Subcutaneous adipose tissue (tissue), 4 donors: ENCODE measurements around the gene KBTBD13. TPM values are rescaled to one million over a fixed set of nuclear protein-coding genes. Genes with fewer than 3 reads are reported as not detected.

ENCODE experiments used
- CTCF ChIP-seq: fragments of 450-650 bp; IDR thresholded peaks from one replicate; pipeline ENCODE4 v1.5.1; 2016; ENCODE audit warnings: low read depth, mild to moderate bottlenecking, control low read depth, antibody characterized with exemption, moderate library complexity
- total RNA-seq, 4 donors: library from RNA; depleted of rRNA; stranded (reverse); fragments of >200 nt; gene quantifications; one replicate each; pipeline ENCODE4 v1.1.0, GENCODE V29; 2016

Gene KBTBD13
- total RNA-seq, 4 donors from 2014 or later, result not detected

GRCh38 chr15:65100442-65100841 lies 23.9 kb downstream of the KBTBD13 start:
- no peak for TF ChIP-seq CTCF

- TF ChIP-seq CTCF, result no peak
Measured at GRCh38 chr15:65101411-65101890, 24.9 kb downstream of the KBTBD13 start.

- TF ChIP-seq CTCF, result no peak
Measured at GRCh38 chr15:65101891-65102708, 25.6 kb downstream of the KBTBD13 start.

- no peak for TF ChIP-seq CTCF
Measured at GRCh38 chr15:65102912-65103311, 26.4 kb downstream of the KBTBD13 start.

- TF ChIP-seq CTCF, result no peak
Measured at GRCh38 chr15:65105038-65105437, 28.5 kb downstream of the KBTBD13 start.

- no peak for TF ChIP-seq CTCF
Measured at GRCh38 chr15:65106011-65106590, 29.6 kb downstream of the KBTBD13 start.

- no peak for TF ChIP-seq CTCF
Measured at GRCh38 chr15:65110676-65111292, 34.2 kb downstream of the KBTBD13 start.
